ENCODE results near the gene MIDN. TPM values are rescaled to one million over a fixed set of nuclear protein-coding genes. Genes with fewer than 3 reads are reported as not detected.
"Not testable (repeated sequence)": the region's sequence is repeated elsewhere in the genome, so short reads cannot be mapped to it uniquely, and the experiment has no call there.

The MIDN gene
- total and polyA plus RNA-seq, 5 donors: 45.6 to 123 (median 60.1) TPM

DNA sequence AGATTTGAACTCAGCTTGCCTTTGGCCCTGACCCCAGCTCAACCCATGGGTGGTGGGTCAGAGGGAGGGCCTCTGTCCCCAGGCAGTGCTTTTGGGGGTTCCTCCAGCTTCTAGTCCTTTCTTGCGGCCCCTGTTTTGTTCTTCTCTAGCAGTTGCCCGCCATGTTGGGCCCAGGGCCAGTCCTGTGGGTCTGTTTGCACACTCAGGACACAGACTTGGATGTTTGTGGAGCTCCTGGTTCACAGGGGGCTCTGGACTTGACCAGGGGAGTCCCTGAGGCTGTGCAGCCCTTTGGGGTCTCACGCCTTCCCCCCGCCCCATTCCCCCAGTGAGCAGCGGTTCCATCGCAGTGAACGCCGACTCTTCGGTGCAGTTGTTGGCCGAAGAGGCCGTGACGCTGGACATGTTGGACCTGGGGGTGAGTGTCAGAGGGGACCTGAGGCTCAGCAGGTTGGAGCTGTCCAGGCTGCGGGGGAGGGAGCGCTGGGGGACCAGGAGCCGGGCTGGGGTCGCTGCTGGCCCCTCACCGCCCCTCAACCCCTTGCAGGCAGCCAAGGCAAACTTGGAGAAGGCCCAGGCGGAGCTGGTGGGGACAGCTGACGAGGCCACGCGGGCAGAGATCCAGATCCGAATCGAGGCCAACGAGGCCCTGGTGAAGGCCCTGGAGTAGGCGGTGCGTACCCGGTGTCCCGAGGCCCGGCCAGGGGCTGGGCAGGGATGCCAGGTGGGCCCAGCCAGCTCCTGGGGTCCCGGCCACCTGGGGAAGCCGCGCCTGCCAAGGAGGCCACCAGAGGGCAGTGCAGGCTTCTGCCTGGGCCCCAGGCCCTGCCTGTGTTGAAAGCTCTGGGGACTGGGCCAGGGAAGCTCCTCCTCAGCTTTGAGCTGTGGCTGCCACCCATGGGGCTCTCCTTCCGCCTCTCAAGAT, 4.4 kb upstream of the MIDN start:
- Histone ChIP-seq H3K27ac (ENCODE audit: low read length) (peak overlapping the region; percentile 90), H3K4me1 (ENCODE audit: control insufficient read depth, insufficient read depth, low read length) (peaks cover 6% of the 10 kb centered on the region), H3K9me3 (ENCODE audit: control insufficient read depth, low read length) (no peaks in the 10 kb centered on the region), H3K27me3 (ENCODE audit: control insufficient read depth, insufficient read depth) (no peaks in the 10 kb centered on the region), H3K4me3 (ENCODE audit: low read length) (no peak overlapping the region)
- 36% methylated on average over 33 of the region's 33 CpGs for WGBS
- ATAC-seq (peak; percentile 38 to 40), DNase-seq (peak; percentile 91 to 95 (median 95))
- intact Hi-C loops (cut with DNase I): loop anchor here in 2 of 4 donors (2.0 kb wide), 1 partner anchor 23 kb away; no protein-coding TSS in a partner anchor

GRCh38 chr19:1244693-1245451, 3.5 kb upstream of the MIDN start:
- H3K9me3 ChIP-seq (ENCODE audit: control insufficient read depth, low read length): no peaks in the 10 kb centered on the region
- intact Hi-C loops (cut with DNase I): loop anchor here in 2 of 4 donors (2.0 kb wide), 1 partner anchor 22 kb away; no protein-coding TSS in a partner anchor
- DNase-seq (peak; percentile 85 to 95 (median 92)), ATAC-seq (peak; percentile 27 to 28)
- peaks cover 6% of the 10 kb centered on the region for H3K4me1 ChIP-seq (ENCODE audit: control insufficient read depth, insufficient read depth, low read length)
- H3K4me3 ChIP-seq (ENCODE audit: low read length): peak overlapping the region; percentile 6
- H3K27ac ChIP-seq (ENCODE audit: low read length): peak overlapping the region; percentile 90
- no peaks in the 10 kb centered on the region for H3K27me3 ChIP-seq (ENCODE audit: control insufficient read depth, insufficient read depth)
- 21% methylated on average over 31 of the region's 31 CpGs for WGBS

DNA sequence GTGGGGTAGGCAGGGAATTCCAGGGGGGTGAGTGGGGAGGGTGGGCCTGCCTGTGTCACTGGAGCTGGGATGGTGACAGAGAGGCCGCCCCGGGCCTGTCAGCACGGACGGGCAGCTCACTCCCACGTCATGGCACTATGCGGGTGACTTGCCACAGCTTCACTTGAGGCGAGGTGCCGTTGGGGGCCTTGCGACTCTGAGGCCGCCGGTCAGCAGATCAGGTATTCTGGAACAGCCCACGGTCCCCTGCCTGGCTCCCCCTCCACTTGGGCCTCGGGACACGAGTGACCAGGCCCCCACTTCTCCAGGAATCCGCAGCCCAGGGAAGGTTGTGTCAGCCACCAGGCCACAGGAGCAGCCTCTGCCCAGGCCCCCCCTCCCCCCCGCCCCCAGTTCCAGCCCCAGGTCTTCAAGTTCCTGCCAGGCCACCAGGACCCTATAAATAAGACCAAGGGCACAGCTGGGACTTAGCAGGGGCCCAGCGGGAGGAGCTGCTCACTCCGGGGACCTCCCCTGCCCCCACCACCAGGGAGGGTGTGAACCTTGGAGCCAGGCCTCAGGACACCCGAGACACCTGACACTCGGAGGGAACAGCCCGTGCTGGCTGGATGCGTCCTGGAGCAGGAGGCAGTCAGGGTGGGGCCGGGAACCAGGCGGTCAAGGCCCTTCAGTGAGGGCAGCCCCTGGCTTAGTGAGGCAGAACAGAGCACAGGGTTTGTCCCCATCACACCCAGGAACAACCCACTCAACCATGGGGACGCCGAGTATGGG, 2.7 kb upstream of the MIDN start:
- no peaks in the 10 kb centered on the region for H3K9me3 ChIP-seq (ENCODE audit: control insufficient read depth, low read length)
- peaks cover 6% of the 10 kb centered on the region for H3K4me1 ChIP-seq (ENCODE audit: control insufficient read depth, insufficient read depth, low read length)
- intact Hi-C loops (cut with DNase I): loop anchor here in 2 of 4 donors (2.0 kb wide), 1 partner anchor 21 kb away; no protein-coding TSS in a partner anchor
- H3K4me3 ChIP-seq (ENCODE audit: low read length): no peak overlapping the region
- no peaks in the 10 kb centered on the region for H3K27me3 ChIP-seq (ENCODE audit: control insufficient read depth, insufficient read depth)
- ATAC-seq (peak; percentile 10 to 24), DNase-seq (peak; percentile 81 to 93 (median 92))
- 56% methylated on average over 26 of the region's 26 CpGs for WGBS
- H3K27ac ChIP-seq (ENCODE audit: low read length): peak overlapping the region; percentile 90

GRCh38 chr19:1246265-1247087, 1.9 kb upstream of the MIDN start:
- H3K27me3 ChIP-seq (ENCODE audit: control insufficient read depth, insufficient read depth); H3K9me3 ChIP-seq (ENCODE audit: control insufficient read depth, low read length); H3K4me3 ChIP-seq (ENCODE audit: low read length); H3K4me1 ChIP-seq (ENCODE audit: control insufficient read depth, insufficient read depth, low read length); intact Hi-C loops (cut with DNase I); ATAC-seq: not testable (repeated sequence)
- DNase-seq: peak; percentile 58 to 82 (median 79)
- H3K27ac ChIP-seq (ENCODE audit: low read length): peak overlapping the region; percentile 83
- WGBS: 72% methylated on average over 27 of the region's 27 CpGs

- Histone ChIP-seq H3K27ac (ENCODE audit: low read length) (peak overlapping the region; percentile 96), H3K4me3 (ENCODE audit: low read length) (peak overlapping the region; percentile 68), H3K4me1 (ENCODE audit: control insufficient read depth, insufficient read depth, low read length) (peaks cover 6% of the 10 kb centered on the region), H3K27me3 (ENCODE audit: control insufficient read depth, insufficient read depth) (no peaks in the 10 kb centered on the region), H3K9me3 (ENCODE audit: control insufficient read depth, low read length) (no peaks in the 10 kb centered on the region)
- ATAC-seq (no peak), DNase-seq (no peak)
- WGBS: 66% methylated on average over 8 of the region's 8 CpGs
- intact Hi-C loops (cut with DNase I): no loop called here
These were observed 640 bp upstream of the MIDN start for GRCh38 chr19:1247748-1248138.

- Histone ChIP-seq H3K9me3 (ENCODE audit: control insufficient read depth, low read length) (no peaks in the 10 kb centered on the region), H3K4me3 (ENCODE audit: low read length) (peak overlapping the region; percentile 68), H3K4me1 (ENCODE audit: control insufficient read depth, insufficient read depth, low read length) (peaks cover 8% of the 10 kb centered on the region), H3K27me3 (ENCODE audit: control insufficient read depth, insufficient read depth) (no peaks in the 10 kb centered on the region), H3K27ac (ENCODE audit: low read length) (peak overlapping the region; percentile 99)
- peak; percentile 91 to 95 (median 95) for DNase-seq
- WGBS: under 1% methylated on average over 74 of the region's 74 CpGs
- intact Hi-C loops (cut with DNase I): no loop called here
- ATAC-seq: peak; percentile 6 to 8
These were observed 459 bp downstream of the MIDN start for GRCh38 chr19:1248786-1249297.

- intact Hi-C loops (cut with DNase I): no loop called here
- Histone ChIP-seq H3K4me1 (ENCODE audit: control insufficient read depth, insufficient read depth, low read length) (peaks cover 14% of the 10 kb centered on the region), H3K27me3 (ENCODE audit: control insufficient read depth, insufficient read depth) (no peaks in the 10 kb centered on the region), H3K27ac (ENCODE audit: low read length) (peak overlapping the region; percentile 99), H3K9me3 (ENCODE audit: control insufficient read depth, low read length) (no peaks in the 10 kb centered on the region), H3K4me3 (ENCODE audit: low read length) (peak overlapping the region; percentile 68)
- ATAC-seq (peak; percentile 0 to 5), DNase-seq (peak; percentile 93 to 99 (median 97))
- under 1% methylated on average over 102 of the region's 102 CpGs for WGBS
These were observed 1.1 kb downstream of the MIDN start for GRCh38 chr19:1249298-1249989.

DNA sequence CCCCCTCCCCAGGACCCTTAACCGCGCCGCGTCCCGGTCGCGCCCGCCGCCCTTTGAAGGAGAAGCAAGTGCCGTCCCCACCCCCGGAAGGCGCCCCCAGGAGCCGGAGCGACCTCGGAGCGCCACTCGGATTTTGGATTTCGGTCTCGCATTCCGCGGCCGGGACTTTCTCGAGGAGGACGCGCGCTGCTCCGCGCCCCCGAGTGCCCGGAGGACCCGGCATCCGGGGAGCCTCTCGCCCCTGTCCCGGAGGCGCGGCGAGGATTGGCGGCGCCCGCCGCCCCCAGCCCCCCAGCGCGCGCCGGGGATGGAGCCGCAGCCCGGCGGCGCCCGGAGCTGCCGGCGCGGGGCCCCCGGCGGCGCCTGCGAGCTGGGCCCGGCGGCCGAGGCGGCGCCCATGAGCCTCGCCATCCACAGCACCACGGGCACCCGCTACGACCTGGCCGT, 1.6 kb downstream of the MIDN start:
- ATAC-seq: no peak
- H3K9me3 ChIP-seq (ENCODE audit: control insufficient read depth, low read length): no peaks in the 10 kb centered on the region
- DNase-seq: no peak
- peak overlapping the region; percentile 98 for H3K27ac ChIP-seq (ENCODE audit: low read length)
- intact Hi-C loops (cut with DNase I): no loop called here
- H3K4me1 ChIP-seq (ENCODE audit: control insufficient read depth, insufficient read depth, low read length): peaks cover 11% of the 10 kb centered on the region
- H3K4me3 ChIP-seq (ENCODE audit: low read length): peak overlapping the region; percentile 68
- WGBS: under 1% methylated on average over 66 of the region's 67 CpGs
- no peaks in the 10 kb centered on the region for H3K27me3 ChIP-seq (ENCODE audit: control insufficient read depth, insufficient read depth)

- Histone ChIP-seq H3K27me3 (ENCODE audit: control insufficient read depth, insufficient read depth) (no peaks in the 10 kb centered on the region), H3K9me3 (ENCODE audit: control insufficient read depth, low read length) (no peaks in the 10 kb centered on the region), H3K4me3 (ENCODE audit: low read length) (peak overlapping the region; percentile 68), H3K4me1 (ENCODE audit: control insufficient read depth, insufficient read depth, low read length) (peaks cover 15% of the 10 kb centered on the region), H3K27ac (ENCODE audit: low read length) (peak overlapping the region; percentile 98)
- DNase-seq (peak; percentile 68 to 89 (median 88)), ATAC-seq (no peak)
- 1% methylated on average over 87 of the region's 90 CpGs for WGBS
- intact Hi-C loops (cut with DNase I): no loop called here
These were observed 2.3 kb downstream of the MIDN start for GRCh38 chr19:1250437-1251260.
